ENCODE data around the gene ANKFN1.

- TF ChIP-seq ATF4 (CRISPR knock-in tag; IDR thresholded peaks at IDR 0.05) (no peak), CTCF (CRISPR knock-in tag; IDR thresholded peaks at IDR 0.05) (no peak), TCF7 (IDR thresholded peaks at IDR 0.05; ENCODE audit: low read depth) (no peak), KDM4B (CRISPR knock-in tag; IDR thresholded peaks at IDR 0.05) (no peak), HNF4G (IDR thresholded peaks at IDR 0.05; ENCODE audit: borderline replicate concordance, low read depth, low read length) (no peak), HNF4G (CRISPR knock-in tag; IDR thresholded peaks at IDR 0.05; ENCODE audit: borderline replicate concordance, low read depth) (no peak), ZNF263 (CRISPR knock-in tag; IDR thresholded peaks at IDR 0.05) (no peak), KAT7 (CRISPR knock-in tag; IDR thresholded peaks at IDR 0.05; ENCODE audit: borderline replicate concordance) (no peak), EZH2 (conservative IDR thresholded peaks at IDR 0.05; ENCODE audit: low read depth, low read length) (no peak), ZNF260 (CRISPR knock-in tag; IDR thresholded peaks at IDR 0.05; ENCODE audit: borderline replicate concordance, low read depth) (no peak), HOXA9 (CRISPR knock-in tag; IDR thresholded peaks at IDR 0.05; ENCODE audit: borderline replicate concordance) (no peak), CEBPB (IDR thresholded peaks at IDR 0.05; ENCODE audit: borderline replicate concordance, low read depth, low read length) (no peak), CREM (IDR thresholded peaks at IDR 0.05) (no peak), CREM (CRISPR knock-in tag; IDR thresholded peaks at IDR 0.05) (no peak)
These were observed 34.1 kb upstream of the ANKFN1 start for GRCh38 chr17:56119191-56119590.

Data from HepG2 (cell line).